SK-N-SH treated with all-trans-retinoic acid at 6 μM for 48 hours (cell line): ENCODE data around the gene NTSR1.

Experiments used
- BACH2 ChIP-seq: fragments of 250-450 bp; sonication (Bioruptor Pico); IDR thresholded peaks from 2 replicates; pipeline ENCODE4 v1.9.0; 2021; ENCODE audit warnings: mild to moderate bottlenecking, borderline replicate concordance
- OSR1 ChIP-seq: fragments of 250-450 bp; sonication (Bioruptor Pico); IDR thresholded peaks from 2 replicates; pipeline ENCODE4 v1.8.0; 2022; ENCODE audit warnings: moderate library complexity, mild to moderate bottlenecking, inconsistent platforms
- PATZ1 ChIP-seq: fragments of 250-450 bp; sonication (Bioruptor Pico); IDR thresholded peaks from 2 replicates; pipeline ENCODE4 v1.8.0; 2020; ENCODE audit warnings: mild to moderate bottlenecking, moderate library complexity, borderline replicate concordance
- SNAI2 ChIP-seq: fragments of 250-450 bp; sonication (Bioruptor Pico); IDR thresholded peaks from 2 replicates; pipeline ENCODE4 v1.5.0; 2020; ENCODE audit warnings: mild to moderate bottlenecking, moderate library complexity
- TSHZ2 ChIP-seq: fragments of 250-450 bp; sonication (Bioruptor Pico); IDR thresholded peaks from 2 replicates; pipeline ENCODE4 v1.5.0; 2020; ENCODE audit warnings: mild to moderate bottlenecking, moderate library complexity
- ZC3H10 ChIP-seq: fragments of 250-450 bp; sonication (Bioruptor Pico); IDR thresholded peaks from 2 replicates; pipeline ENCODE4 v1.5.1; 2021; ENCODE audit warnings: mild to moderate bottlenecking, moderate library complexity
- ZFP3 ChIP-seq: fragments of 250-450 bp; sonication (Bioruptor Pico); IDR thresholded peaks from 2 replicates; pipeline ENCODE4 v1.5.0; 2020; ENCODE audit warnings: mild to moderate bottlenecking, moderate library complexity
- ZNF70 ChIP-seq: fragments of 450-650 bp; formaldehyde crosslinking; IDR thresholded peaks from 2 replicates; pipeline ENCODE4 v1.5.0; 2020; ENCODE audit warnings: mild to moderate bottlenecking, moderate library complexity
- ZNF8 ChIP-seq: fragments of 450-650 bp; formaldehyde crosslinking; IDR thresholded peaks from 2 replicates; pipeline ENCODE4 v1.5.0; 2020; ENCODE audit warnings: mild to moderate bottlenecking, moderate library complexity

- TF ChIP-seq PATZ1 (CRISPR knock-in tag) (no peak), ZC3H10 (no peak), SNAI2 (CRISPR knock-in tag) (no peak), OSR1 (no peak), ZFP3 (no peak), ZNF8 (CRISPR knock-in tag) (no peak), TSHZ2 (CRISPR knock-in tag) (no peak), ZNF70 (CRISPR knock-in tag) (no peak), BACH2 (CRISPR knock-in tag) (no peak)
Observed at GRCh38 chr20:62660240-62660615, 48.4 kb upstream of the NTSR1 start.
